GM19023 (cell line): Measurements from ENCODE around the gene TGFB1I1.
"Not testable (repeated sequence)": the region's sequence is repeated elsewhere in the genome, so short reads cannot be mapped to it uniquely, and the experiment has no call there.

Experiments used
- ATAC-seq: cut with Tn5 transposase; IDR thresholded peaks from one replicate; pipeline ENCODE4 v1.9.1; 2021; ENCODE audit warnings: mild to moderate bottlenecking, moderate library complexity; ENCODE audit not compliant: unreplicated experiment

Gene TGFB1I1

GRCh38 chr16:31471875-31472708, at the start of gene TGFB1I1:
TGFB1I1 (plus strand) TSS chr16:31472152; CDS start chr16:31472189, 37 bp downstream.
- no peak for ATAC-seq

DNA sequence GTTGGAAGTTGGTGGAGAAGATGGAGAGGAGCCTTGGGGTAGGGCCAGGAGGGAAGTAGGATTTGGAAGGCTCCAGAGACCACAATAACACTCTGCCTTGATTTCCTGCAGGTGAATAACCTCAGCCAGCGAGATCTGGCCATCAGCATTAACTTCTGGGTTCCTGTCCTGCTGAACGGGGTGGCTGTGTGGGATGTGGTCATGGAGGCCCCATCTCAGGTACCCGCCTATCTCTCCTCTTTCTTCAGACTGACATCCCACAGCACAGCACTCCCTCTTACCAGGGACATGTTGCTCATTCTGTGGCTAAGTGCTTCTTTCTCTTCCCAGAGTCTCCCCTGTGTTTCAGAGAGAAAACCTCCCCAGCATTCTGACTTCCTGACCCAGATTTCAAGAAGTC, 48.7 kb upstream of the TGFB1I1 start:
- no peak for ATAC-seq

- ATAC-seq: no peak
Measured at GRCh38 chr16:31423801-31424200, 48.2 kb upstream of the TGFB1I1 start.

- no peak for ATAC-seq
Measured at GRCh38 chr16:31427441-31428278, 44.3 kb upstream of the TGFB1I1 start.

DNA sequence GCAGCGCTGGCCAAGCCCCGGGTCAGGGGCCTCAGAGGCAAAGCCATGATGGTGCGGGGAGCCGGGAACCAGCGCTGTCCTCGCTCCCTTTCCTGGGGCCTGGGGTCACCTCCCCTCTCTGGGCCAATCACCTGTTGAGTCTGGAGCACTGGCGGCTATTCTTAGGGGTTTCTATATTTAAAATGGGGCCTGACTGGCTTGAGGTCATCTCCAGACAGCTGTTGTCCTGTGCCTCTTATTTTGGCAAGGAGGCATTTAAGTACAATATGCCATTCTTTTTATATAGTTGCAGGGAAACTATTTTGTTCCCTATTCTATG, 43.7 kb upstream of the TGFB1I1 start, which contains the start of gene COX6A2:
TSS of gene COX6A2 (minus strand) at position 82 of the 319 bp plus-strand sequence. CDS start at position 47, 35 bp downstream.
- ATAC-seq: no peak

DNA sequence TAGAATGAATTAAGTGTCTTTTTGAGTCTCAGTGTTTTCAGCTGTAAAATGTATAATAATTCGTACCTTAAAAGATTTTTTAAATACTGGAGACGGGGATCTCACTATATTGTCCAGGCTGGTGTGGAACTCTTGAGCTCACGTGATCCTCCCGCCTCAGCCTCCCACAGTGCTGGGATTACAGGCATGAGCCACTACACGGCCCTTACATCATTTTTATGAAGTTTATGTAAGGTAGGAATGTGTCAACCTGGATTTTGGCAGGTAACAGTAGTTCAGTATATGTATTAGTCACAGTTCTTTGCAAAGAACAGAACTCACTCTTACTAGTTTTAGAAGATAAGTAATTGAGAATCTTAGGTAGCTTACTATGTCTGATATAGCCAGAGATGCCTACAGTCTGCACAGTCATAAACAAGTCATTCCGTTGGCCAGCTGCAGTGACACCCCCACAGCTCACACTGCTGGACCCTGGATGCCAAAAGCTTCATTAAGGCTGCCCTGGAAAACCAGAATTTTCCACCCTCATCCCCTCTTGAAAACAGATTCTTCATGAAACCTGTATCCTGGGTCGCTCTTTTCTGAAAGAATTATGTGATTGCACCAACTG, 43.2 kb upstream of the TGFB1I1 start:
- ATAC-seq: no peak

- no peak for ATAC-seq
Measured at GRCh38 chr16:31429314-31429713, 42.6 kb upstream of the TGFB1I1 start.

GRCh38 chr16:31429796-31430195, 42.2 kb upstream of the TGFB1I1 start:
- no peak for ATAC-seq

DNA sequence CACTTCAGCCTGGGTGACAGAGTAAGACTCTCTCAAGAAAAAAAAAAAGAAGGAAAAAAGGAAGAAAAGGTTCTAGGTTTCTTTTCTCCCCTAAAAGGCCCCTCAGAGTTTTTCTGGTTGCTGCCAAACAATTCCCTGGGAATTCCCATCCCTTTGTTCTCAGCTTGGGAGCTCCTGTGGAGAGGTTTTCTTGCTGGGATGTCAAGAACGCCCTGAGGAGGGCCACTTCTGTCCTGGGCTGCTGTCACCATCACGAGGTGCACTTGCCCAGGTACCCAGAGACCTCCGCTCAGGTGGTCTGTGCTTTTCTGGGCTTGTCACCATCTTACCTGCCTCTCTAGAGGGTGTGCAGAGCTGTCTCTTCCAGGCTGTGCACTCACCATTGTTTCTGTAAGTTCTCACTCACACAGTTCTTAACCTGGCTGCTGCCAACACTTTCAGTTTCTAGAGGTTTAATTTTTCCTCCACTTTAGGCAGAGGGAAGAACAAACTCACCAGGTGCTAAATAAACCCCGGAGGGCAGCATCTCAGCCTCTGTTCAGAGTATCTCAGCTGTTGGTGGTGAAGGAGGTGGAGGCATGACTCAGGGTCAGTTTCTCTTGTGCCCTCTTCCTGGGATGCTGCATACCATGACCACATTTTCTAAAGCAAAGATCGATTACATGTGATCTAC, 41.4 kb upstream of the TGFB1I1 start:
- ATAC-seq: no peak

DNA sequence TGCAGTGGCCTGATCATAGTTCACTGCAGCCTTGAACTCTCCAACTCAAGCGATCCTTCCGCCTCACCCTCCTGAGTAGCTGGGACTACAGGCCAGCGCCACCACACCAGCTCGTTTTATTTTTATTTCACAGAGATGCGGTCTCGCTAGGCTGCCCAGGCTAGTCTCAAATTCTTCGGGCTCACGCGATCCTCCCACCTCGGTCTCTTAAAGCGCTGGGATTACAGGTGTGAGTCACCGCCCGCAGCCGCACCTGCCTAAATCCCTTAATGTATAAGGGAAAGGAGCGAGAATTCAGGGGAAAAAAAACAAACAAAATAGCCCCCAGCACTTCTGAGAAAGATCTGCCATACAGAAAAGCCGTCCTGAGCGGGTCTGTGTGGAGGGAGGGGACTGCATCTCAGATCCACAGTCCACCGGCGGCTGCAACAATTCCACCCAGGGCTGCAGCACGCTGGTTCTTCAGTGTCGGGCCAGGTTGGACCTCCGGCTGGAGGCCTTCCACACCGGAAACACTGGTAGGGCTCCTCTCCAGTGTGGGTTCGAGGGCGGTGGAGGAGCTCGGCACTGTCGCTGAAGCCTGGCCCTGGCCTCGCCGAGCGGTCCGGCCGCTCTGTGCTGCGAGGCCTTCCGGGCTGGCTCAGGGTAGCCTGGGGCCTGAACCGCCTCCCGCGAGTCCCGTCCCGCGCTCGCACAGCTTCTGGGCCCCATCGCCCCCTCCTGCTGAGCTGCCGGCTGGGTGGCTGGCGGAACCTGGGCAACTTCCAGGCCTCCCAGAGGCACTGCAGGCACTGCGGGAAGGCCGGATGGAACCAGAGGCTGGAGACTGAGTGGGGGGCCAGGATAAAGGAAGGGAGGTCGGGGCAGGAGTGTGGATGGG, 36.4 kb upstream of the TGFB1I1 start:
- ATAC-seq: no peak

GRCh38 chr16:31436221-31437045, 35.5 kb upstream of the TGFB1I1 start:
- no peak for ATAC-seq

GRCh38 chr16:31438414-31438813, 33.5 kb upstream of the TGFB1I1 start:
- ATAC-seq: no peak

- not testable (repeated sequence) for ATAC-seq
Measured at GRCh38 chr16:31439023-31439422, 32.9 kb upstream of the TGFB1I1 start.

- no peak for ATAC-seq
Measured at GRCh38 chr16:31439519-31439918, 32.4 kb upstream of the TGFB1I1 start.

GRCh38 chr16:31440516-31441184, 31.3 kb upstream of the TGFB1I1 start:
- no peak for ATAC-seq

DNA sequence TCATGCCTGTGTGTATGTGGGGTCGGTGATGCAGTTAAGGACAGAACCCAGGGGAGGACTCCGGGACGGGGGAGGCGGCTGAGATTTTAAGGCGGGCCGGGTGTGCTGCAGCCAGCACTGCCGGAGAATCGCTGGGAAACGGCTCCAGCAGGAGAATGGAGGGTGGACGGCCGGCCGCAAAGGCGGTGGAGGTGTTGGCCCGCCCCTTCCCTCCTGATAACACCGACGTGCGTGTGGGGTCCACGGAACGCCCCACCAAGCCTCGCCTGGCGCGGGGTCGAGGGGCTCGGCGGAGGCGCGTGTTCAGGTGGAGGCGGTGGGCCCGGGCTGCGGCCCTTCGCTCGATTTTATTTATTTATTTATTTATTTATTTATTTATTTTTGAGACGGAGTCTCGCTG, 30.0 kb upstream of the TGFB1I1 start:
- ATAC-seq: no peak

GRCh38 chr16:31445931-31446330, 26.0 kb upstream of the TGFB1I1 start:
- ATAC-seq: not testable (repeated sequence)

DNA sequence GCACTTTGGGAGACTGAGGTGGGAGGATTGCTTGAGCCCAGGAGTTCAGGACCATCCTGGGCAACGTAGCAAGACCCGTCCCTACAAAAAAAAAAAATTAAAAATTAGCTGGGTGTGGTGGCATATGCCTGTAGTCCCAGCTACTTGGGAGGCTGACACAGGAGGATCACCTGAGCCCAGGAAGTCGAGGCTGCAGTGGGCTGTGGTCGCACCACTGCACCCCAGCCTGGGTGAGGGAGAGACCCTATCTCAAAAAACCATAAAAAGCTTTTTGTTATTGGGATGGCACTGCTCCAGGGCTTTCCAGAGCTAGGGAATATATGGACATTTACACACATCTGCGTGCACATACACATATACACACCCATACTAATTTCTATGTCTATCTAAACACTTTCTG, 20.8 kb upstream of the TGFB1I1 start:
- ATAC-seq: no peak
